HG03521 (cell line): ENCODE results near the gene MPPED1.

Source experiments
- ATAC-seq: cut with Tn5 transposase; IDR thresholded peaks from one replicate; pipeline ENCODE4 v1.9.1; 2021; ENCODE audit warnings: mild to moderate bottlenecking, moderate library complexity; ENCODE audit not compliant: unreplicated experiment

The MPPED1 gene

DNA sequence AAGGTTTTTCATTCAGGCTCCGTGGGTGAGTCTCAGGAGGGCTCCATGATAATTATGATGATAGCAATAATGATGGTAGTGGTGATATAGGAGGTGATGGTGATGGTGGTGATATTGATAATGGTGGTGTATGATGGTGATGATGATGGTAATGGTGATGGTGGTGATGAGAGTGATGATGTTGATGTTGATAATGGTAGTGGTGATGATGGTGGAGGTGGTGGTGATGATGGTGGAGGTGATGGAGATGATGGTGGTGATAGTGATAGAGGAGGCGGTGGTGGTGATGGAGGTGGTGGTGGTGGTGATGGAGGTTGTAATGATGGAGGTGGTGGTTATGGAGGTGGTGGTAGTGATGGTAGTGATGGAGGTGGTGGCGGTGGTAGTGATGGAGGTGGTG lies 79.4 kb downstream of the MPPED1 start:
- no peak for ATAC-seq

DNA sequence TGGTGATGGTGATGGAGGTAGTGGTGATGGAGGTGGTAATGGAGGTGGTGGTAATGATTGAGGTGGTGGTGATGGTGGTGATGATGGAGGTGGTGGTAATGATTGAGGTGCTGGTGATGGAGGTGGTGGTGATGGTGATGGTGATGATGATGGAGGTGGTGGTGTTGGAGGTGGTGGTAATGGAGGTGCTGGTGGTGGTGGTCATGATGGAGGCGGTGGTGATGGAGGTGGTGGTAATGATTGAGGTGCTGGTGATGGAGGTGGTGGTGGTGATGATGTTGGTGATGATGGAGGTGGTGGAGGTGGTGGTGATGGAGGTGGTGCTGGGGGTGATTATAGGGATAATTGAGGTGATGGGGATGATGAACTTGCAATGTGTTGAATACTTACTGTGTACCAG lies 79.9 kb downstream of the MPPED1 start:
- no peak for ATAC-seq

DNA sequence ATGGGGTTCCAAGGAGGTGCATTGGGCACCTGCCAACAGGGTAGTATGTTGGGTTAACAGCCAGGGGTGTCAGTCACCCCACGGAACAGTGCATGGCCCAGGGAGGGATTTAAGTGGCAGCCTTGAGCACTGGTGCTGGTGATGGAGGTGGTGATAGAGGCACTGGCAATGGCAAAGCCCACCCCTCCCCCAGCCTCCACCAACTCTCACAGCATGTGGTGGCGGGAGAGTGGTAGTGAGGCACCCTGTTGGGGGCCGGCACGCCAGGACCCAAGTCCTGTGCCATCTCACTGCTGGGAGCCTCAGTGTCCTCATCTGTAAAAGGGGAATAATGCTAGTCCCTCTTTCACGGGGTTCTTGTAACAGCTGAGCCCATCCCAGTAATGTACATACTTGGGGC lies 81.5 kb downstream of the MPPED1 start:
- ATAC-seq: no peak

DNA sequence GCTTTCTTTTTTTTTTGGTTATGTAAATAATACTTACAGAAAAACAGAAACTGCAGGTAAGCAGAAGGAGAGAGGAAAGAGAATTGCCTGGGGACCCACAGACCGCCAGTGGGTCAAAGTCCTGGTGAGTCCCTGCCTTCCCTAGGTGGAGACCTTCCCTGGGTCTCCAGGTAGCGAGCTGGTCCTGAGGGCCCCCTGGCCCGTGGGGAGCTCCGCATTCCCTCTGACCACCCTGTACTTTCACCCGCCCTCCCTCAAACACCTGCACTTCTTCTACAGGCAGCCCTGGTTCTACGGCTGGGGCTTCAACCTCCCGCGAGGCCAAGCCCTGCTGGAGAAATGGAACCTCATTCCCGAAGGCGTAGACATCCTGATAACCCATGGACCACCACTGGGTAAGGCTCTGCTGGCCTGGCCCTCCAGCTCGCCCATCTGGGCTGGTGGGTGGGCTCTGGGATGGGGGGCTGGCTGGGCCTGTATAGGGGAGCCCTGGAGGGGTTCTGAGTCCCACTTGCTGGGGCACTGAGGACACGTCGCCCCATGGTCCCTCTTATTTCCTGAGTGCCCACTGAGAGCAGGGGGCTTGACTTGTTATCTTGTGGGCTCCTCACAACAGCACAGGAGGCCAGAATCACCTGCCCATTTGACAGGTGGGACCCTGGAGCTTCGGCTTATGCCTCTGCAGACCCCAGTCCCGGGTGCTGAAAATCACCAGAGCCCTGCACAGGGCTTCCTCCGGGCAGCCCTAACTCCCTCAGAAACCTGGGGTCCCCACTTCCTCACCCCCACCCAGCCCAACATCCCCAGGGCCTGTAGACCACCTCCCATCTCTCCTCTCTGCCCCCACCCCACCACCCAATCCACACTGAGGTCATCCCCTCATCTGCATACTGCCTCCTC lies 86.4 kb downstream of the MPPED1 start:
- no peak for ATAC-seq

DNA sequence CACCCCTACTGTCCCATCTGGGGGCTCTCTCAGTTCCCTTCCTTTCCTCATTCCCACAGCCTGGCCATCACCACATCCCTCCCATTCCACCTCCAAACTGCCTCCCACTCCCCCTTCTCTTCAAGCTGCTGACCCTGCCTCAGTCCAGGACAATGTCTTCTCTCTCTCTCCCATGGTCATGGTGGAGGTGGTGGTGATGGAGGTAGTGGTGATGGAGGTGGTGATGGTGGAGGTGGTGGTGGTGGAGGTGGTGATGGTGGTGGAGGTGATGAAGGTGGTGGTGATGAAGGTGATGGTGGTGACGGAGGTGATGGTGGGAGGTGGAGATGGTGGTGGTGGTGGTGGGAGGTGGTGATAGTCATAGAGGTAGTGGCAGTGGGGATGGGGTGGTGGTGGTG lies 87.0 kb downstream of the MPPED1 start:
- no peak for ATAC-seq

DNA sequence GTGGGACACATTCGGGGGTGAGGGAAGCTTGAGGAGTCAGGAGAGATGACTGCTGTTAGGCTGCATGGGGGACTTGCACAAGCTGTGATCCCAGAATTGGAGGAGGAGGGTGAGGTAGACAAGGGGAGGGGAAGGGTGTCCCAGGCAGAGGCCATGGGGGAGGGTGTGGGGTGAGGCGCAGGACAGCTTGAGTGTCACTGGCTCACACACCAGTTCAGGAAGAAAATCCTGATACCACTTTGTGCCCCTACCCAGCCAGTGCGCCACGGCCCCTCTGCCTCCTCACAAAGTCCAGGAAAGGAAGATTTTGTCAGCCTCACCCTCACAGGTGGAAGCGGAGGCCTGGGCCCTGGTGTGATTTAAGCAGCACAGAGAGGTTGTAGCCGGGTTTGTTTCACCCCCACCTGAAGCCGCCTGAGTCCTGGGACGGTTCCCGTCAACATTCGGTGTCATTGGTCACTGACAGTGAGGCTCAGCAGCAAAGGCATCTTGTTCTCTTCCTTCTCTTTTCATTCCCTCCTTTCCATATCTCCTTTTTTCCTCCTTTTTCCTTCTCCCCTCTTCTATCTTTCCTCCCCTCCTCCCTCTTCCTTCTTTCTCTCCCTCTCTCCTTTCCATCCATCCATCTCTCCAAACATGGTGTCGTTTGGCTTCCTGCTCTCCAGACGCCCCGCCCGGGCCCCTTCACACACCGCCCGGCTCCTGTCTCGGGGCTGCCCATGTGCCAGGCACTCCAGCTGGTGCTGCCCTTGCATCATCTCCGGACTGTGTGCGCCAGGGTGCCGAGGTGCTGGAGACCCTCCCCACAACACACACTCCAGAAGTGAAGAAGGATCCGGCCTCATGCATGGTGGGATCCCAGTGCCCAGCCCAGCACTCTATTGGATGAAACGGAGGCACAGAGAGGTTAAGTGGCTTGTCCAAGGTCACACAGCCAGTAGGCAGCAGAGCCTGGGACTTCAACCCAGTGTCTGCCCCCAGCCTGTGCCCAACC lies 89.3 kb downstream of the MPPED1 start:
- ATAC-seq: no peak

DNA sequence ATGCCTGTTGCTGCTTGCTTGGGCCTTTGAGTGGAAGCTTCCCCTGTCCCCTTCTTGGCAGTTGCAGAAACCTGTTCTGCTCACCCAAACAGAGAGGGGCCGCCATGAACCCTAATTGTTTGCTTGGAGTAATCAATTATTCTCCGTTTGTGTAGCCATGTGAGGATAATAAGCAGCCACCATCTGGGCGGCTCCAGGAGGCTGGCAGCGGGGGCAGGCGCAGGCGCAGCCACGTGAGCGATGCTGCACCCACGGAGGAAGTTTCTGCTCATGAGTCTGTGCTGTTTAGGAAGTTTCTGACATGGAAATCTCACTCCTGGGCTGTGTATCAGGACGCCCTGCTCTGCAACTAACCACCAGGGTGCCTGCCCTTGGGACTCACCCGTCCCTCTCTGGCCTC lies 90.1 kb downstream of the MPPED1 start:
- ATAC-seq: no peak

DNA sequence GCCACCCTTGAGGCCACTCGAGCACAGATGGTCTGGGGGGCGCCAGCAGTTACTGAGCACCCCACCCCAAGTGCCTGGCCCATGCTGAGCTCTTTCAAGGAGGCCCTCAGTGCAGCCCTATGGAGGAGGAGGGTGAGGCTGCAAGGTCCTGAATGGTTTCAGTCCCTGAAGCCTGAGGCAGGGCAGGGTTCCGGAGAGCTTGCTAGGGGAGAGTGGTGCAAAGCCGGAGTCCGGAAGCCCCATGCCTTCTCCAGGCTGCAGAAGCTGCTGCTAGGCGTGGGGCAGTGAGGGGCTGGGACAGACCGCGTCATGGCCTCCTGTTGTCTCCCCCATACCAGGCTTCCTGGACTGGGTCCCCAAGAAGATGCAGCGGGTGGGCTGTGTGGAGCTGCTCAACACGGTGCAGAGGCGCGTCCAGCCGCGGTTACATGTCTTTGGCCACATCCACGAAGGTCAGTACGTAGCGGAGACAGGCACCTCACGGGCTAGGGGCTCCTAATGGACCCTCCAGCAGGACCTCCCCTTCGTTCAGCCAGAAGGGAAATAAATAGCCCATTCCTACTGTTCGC lies 90.6 kb downstream of the MPPED1 start:
- ATAC-seq: no peak

DNA sequence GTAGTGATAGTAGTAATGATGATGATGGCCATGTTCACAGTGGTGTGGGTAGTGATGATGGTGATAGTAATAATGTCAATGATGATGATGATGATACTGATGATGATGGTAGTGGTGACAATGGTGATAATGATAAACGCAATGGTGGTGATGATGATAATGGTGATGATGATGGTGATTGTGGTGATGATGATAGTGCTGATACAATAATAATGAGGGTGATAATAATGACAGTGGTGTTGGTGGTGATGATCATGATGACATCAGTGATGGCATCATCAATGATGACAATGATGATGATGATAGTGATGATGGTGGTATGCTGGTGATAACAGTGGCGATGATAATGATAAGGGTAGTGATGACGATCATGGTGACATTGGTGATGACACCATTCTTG lies 92.3 kb downstream of the MPPED1 start:
- no peak for ATAC-seq

DNA sequence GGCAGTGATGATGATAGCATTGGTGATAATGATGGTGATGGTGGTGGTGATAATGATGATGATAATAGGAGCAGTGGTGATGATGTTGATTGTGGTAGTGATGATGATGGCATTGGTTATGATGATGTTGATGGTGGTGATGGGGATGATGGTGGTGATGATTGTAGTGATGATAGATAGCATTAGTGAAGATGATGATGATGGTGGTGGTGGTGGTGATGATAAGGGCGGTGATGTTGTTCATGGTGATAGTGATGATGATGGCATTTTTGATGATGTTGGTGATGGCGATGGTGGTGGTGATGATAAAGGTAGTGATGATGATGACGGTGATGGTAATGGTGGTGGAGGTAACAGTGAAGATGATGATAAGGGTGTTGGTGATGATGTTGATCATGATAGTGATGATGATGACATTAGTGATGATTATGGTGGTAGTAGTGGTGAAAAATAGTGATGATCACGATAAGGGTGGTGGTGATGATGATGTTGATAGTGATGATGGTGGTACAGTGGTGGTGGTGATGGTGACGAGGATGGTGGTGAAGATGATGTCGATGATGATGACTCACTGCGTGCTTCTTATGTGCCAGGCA lies 93.0 kb downstream of the MPPED1 start:
- ATAC-seq: no peak

DNA sequence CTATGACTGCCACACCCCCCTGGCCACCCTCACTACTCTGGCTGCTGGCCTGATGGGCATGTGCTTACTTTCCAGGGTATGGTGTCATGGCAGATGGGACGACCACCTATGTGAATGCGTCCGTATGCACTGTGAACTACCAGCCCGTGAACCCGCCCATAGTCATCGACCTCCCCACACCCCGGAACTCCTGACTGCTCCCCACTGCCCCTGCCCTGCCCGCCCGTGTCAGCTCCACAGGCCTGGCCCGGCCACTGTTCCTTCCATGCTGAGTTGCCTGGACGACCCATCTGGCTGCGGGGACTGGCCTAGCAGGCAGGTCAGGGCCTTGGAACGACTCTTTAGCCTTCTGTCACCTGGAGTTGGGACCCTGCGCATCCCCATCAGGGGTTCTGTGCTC lies 93.6 kb downstream of the MPPED1 start:
- ATAC-seq: no peak

DNA sequence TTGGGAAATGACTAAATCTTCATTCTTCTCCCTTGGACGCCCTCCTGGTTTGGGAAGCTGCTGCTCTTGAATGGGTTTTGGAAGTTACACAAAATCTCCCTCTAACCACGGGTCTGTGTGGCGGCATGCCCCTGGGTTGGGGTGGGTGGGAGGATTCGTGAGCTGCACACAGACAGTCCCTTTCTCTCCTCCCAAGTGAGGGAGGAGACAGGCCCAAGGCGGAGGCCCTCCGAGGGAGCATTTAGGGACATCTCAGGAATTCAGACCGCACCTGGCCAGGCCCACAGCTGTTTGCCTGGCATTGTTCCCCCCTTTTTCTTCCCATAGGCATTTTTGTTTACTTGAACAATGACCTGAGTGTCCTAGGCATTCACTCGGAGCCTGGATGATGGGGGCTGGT lies 94.1 kb downstream of the MPPED1 start:
- no peak for ATAC-seq

DNA sequence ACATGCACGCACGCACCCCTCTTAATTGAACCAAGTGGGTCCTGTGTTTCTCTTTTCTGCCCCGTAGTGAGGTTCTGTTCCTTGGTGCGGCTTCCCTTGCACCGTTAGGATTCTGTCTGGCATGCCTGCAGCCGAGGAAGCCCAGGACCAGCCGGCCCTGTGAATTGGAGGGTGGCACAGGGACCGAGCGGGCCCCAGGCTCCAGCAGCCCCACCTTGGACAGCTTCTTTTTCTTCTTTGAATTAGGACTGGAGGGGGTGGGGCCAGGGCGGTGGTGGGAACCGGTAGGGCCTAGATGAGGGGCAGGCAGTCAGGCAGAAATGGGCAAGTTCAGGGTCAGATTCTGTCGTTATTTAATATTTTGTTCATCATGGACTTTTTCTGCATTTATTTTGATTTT lies 94.7 kb downstream of the MPPED1 start:
- no peak for ATAC-seq

DNA sequence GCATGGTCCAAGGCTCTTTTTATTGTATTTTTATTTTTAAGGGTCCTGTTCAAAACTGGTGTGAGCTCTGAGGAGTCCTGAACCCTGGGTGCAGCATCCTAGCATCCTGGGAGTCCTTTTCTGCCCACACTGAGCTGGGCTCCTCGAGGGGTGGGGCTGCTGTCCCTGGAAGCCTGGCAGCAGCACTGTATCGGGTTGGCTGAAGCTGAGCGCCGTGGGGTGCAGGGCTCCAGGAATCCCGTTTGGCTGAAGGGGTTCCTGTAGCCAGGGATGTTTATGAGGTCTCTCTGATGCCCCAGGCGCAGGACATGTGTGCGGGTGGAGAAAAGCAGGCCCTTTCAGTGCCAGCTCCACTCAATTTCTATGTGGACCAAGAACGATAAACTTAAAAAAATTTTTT lies 95.4 kb downstream of the MPPED1 start:
- no peak for ATAC-seq

DNA sequence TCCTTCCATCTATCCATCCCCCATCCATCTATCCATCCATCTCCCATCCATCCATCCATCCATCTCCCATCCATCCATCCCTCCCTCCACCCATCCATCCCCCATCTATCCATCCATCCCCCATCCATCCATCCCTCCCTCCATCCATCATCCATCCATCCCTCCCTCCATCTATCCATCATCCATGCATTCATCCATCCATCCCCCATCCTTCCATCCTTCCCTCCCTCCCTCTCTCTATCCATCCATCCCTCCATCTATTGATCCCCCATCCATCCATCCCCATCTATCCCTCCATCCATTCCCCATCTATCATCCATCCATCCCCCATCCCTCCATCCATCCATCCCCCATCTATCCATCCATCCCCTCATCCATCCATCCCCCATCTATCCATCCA lies 96.7 kb downstream of the MPPED1 start:
- no peak for ATAC-seq

DNA sequence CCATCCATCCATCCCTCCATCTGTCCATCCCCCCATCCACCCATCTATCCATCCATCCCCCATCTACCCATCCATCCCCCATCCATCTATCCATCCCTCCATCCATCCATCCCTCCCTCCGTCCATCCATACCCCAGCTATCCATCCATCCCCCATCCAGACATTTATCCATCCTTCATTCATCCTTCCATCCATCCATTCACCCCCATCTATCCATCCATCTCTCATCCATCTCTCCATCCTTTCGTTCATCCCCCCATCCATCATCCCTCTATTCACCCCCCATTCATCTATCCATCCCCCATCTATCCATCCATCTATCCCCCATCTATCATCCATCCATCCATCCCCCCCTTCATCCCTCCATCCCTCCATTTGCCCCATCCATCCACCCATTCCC lies 97.5 kb downstream of the MPPED1 start:
- ATAC-seq: no peak

DNA sequence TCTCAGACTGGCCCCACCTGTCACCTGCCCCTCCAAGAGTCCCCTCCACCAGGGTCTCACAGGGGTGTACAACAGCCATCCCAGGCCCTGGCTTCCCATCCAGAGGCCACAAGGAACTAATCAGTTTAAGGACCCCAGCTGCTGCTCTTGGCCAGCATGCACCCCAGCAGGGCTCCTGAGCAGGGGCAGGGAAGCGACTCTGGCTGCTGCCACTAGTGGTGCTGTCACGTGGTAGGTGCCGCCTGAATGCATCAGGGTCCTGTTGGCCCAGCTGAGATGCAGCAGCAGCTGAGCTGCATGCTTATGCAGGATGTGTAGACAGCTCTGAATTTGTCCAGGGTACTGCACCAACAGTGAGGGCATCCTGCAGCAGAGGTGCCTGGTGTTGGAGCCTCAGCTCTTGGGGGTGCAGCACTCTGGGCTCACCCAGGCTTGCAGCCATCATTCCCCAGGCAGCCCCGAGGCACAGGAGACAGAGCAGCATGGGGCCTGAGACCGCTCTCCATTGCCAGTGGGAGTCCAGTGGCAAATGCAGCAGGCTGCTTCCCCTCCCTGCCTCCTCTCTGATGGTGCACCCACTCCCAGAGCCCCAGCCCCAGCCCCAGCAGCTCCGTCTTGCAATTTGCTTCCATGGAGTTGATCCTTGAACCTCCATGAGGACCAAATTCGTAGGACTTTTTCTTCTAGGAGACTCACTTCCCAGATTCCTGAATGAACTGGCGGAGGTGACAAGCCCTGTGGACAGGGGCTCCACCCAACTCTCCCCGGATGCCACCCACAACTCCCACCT lies 98.7 kb downstream of the MPPED1 start:
- ATAC-seq: no peak

DNA sequence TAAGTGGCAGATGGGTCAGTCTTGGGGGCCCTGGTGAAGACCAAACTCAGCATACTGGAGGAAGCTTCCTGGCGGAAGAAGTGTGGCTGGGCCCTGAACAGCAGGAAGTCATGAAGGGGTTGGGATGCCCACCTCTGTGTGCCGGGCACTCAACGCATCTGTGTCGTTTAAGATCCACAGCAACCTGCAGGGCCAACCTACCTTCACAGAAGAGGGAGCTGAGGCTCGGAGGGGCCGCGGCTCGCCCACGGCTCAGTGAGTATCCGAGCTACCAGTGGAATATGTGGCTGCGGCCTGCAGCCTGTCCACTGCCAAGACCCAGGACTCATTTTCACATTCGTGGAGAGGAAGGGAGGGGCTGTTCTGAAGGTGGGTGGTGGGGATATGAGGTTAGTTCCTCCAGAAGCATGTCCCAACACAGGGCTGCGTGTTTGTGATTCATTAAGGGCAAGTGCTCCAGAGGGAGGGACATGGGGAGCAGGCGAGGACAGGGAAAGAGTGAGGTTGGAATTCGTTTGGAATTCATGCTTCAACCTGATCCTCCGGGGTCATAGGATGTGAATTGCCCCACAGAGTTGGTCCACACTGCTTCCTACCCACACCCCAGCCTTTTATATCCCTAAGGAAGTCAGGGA lies 99.6 kb downstream of the MPPED1 start:
- no peak for ATAC-seq

DNA sequence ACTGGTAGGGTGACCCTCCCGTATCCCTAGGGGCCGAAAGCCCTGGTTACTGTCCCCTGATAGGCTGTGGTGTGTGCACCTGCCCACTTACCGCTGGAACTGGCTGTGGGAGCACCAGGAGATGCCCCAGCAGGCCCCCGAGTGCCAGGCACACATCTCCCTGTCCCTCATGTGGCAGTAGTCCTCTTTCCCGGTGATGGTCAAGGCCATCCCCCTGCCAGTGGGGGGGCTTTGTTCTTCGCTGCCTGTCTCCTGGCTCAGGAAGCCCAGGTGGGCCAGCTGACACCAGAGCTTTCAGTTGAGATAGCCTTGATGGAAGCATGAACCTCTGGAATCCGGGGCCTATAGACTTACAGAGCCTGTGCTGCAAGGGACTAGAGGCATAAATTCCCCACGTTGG lies 100.5 kb downstream of the MPPED1 start:
- no peak for ATAC-seq
